NCI-H1092 (cell line): Measurements from ENCODE around the gene CCP110.

Source experiments
- DNase-seq: peaks from one replicate; lab custom pipeline; 2025; lab: John Stamatoyannopoulos, UW

The CCP110 gene

GRCh38 chr16:19548144-19548543 is 24.4 kb downstream of the CCP110 start:
- no peak for DNase-seq

GRCh38 chr16:19549673-19550072 is 25.9 kb downstream of the CCP110 start:
- DNase-seq = no peak

GRCh38 chr16:19555186-19555937 is 31.6 kb downstream of the CCP110 start, which contains the start of gene VPS35L:
VPS35L (plus strand) TSS chr16:19555703; CDS start chr16:19555730, 27 bp downstream.
- DNase-seq = peak; percentile 98

DNA sequence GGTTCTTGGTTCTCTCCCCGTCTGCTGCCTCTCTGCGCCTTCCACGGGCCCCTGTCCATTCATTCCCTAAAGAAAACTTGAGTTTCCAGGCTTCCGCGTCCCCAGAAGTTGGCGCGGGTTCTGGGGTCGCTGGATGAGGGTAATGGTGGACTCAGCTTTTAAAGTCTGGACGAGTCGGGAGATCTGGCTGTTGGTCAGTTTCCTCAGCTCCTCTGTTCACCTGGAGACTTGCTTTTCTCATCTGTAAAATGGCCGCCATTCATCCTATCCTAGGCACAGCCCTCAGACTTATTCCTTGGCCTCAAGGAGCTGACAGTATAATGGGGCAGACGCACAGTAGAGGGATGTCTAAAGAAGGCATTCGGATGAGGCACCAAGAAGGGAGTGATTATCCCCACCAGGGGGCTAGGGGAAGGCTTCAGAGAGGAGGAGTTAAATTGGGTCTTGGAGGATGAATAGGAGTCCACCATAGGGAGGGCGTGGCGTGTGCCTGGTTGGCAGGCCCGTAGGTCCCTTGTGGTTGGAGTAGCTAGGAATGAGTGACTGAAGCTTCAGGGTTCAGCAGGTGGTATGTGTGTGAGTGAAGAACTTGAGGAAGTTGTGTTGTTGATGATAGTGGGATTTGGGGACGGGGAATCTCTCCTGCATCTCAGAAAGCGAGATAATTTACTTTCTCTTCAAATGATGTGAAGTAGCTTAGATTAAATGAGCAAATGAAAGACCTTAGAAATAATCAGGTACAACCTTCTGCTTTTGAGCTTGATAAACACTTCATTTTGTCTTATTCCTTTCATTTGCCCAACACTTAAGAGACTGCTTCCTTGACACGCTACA is 32.4 kb downstream of the CCP110 start:
- no peak for DNase-seq

GRCh38 chr16:19559242-19559910 is 35.6 kb downstream of the CCP110 start:
- DNase-seq = peak; percentile 64

- DNase-seq = no peak
These were observed 36.3 kb downstream of the CCP110 start for GRCh38 chr16:19560078-19560477.

DNA sequence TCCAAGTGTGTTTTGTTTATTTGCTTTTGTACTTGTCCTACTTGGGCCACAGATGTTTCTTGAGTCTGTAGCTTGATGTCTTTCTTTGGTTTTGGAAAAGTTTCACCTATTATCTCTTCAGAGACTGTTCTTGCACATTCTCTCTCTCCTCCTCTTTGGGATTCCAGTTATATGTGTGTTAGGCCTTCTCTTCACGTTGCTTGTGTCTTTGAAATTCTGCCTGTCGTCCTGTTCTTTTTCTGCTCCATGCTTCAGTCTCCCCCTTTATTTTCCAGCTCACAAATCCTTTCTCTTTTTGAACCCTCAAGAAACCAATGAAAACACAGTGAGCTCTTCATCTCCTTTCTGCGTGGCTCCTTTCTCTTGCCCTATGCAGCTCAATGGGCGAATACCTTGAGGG is 39.6 kb downstream of the CCP110 start:
- no peak for DNase-seq

DNA sequence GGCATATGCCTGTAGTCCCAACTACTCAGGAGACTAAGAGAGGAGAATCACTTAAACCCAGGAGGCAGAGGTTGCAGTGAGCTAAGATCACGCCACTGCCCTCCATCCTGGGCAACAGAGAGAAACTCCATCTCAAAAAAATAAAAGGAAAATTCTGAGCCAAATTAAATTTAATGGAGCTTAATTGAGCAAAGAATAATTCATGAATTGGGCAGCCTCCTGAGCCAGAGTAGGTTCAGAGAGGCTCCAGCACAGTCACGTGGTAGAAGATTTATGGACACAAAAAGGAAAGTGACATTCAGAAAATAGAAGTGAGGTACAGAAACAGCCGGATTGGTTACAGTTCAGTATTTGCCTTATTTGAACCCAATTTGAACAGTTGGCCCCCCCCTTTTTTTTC is 42.6 kb downstream of the CCP110 start:
- no peak for DNase-seq

DNA sequence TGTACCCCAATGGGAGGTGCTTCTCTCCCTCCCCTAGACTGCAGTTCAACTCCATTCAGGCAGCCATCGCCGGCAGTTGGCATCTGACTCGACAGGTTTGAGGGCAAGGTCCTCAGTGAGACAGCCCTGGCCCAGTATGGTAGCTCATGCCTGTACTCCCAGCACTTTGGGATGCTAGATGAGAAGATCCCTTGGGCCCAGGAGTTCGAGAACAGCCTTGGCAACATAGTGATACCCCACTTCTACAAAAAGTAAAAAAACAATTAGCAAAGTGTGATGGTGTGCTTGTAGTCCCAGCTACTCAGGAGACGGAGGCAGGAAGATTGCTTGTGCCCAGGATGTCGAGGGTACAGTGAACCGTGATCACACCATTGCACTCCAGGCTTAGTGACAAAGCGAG is 43.8 kb downstream of the CCP110 start:
- no peak for DNase-seq

- DNase-seq = no peak
These were observed 50.3 kb downstream of the CCP110 start for GRCh38 chr16:19573997-19574396.

GRCh38 chr16:19574615-19575014 is 50.9 kb downstream of the CCP110 start:
- DNase-seq = no peak

GRCh38 chr16:19578378-19578971 is 54.7 kb downstream of the CCP110 start:
- DNase-seq = no peak

- no peak for DNase-seq
These were observed 58.5 kb downstream of the CCP110 start for GRCh38 chr16:19582050-19582831.

GRCh38 chr16:19583665-19584300 is 60.0 kb downstream of the CCP110 start:
- no peak for DNase-seq

- DNase-seq = no peak
These were observed 64.9 kb downstream of the CCP110 start for GRCh38 chr16:19588661-19589060.

- no peak for DNase-seq
These were observed 65.4 kb downstream of the CCP110 start for GRCh38 chr16:19589106-19589505.

- DNase-seq = no peak
These were observed 66.1 kb downstream of the CCP110 start for GRCh38 chr16:19589771-19590302.

GRCh38 chr16:19595043-19595767 is 71.5 kb downstream of the CCP110 start:
- no peak for DNase-seq

- DNase-seq = no peak
These were observed 75.2 kb downstream of the CCP110 start for GRCh38 chr16:19598805-19599510.
